ENCODE data around the gene USP16. TPM values are rescaled to one million over a fixed set of nuclear protein-coding genes. Genes with fewer than 3 reads are reported as not detected.
A peak's percentile ranks its signal among the peaks of the same experiment; 100 is the strongest.

USP16 gene
- total RNA-seq, 3 donors from 2014 or later: 35.4 to 53.0 (median 35.7) TPM

DNA sequence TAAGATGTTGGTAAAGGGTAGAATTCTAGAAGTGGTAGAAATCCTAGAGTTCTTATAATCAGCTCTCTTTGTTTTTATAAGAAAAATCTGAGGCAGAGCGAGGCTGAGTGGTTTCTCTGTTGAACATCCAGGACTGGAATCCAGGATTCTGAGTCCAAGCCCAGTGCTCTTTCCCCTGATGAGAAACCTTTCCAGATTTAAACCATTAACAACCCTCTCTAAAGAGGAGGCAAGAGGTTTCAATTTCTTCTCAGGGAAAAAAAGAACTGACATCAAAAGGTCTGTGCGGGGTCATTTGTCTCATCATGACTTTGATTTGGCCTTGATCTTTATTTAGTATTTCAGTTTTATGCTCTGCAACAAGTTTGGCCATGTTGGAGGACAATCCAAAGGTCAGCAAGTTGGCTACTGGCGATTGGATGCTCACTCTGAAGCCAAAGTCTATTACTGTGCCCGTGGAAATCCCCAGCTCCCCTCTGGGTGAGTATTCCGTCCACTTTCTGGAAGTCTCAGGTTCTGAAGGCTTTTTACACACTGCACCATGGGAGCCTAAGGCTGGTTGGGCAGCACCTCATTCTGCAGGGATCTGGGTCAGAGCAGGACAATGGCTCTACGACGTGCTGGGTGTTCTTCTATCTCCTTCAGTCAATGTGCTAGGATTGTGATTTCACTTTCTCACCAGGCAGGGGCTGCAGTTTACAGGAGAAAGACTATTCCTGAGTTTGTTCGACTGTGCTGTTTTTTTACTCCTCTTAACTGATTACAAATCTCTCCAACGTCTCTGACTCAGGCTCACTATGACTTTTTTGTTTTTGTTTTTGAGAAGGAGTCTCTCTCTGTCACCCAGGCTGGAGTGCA is 67.9 kb downstream of the USP16 start:
- TF ChIP-seq POLR2AphosphoS5 (IDR thresholded peaks at IDR 0.05) (no peak), POLR2A (IDR thresholded peaks at IDR 0.05) (no peak)
- TF ChIP-seq, protein P1, sequence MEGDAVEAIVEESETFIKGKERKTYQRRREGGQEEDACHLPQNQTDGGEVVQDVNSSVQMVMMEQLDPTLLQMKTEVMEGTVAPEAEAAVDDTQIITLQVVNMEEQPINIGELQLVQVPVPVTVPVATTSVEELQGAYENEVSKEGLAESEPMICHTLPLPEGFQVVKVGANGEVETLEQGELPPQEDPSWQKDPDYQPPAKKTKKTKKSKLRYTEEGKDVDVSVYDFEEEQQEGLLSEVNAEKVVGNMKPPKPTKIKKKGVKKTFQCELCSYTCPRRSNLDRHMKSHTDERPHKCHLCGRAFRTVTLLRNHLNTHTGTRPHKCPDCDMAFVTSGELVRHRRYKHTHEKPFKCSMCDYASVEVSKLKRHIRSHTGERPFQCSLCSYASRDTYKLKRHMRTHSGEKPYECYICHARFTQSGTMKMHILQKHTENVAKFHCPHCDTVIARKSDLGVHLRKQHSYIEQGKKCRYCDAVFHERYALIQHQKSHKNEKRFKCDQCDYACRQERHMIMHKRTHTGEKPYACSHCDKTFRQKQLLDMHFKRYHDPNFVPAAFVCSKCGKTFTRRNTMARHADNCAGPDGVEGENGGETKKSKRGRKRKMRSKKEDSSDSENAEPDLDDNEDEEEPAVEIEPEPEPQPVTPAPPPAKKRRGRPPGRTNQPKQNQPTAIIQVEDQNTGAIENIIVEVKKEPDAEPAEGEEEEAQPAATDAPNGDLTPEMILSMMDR (IDR thresholded peaks at IDR 0.05): no peak
- Histone ChIP-seq H3K4me1 (no peaks in the 10 kb centered on the region), H3K4me3 (no peak overlapping the region), H3K27ac (peak overlapping the region in 1 of 2 donors; percentile 40), H3K27me3 (no peaks in the 10 kb centered on the region), H3K36me3 (no peaks in the 10 kb centered on the region), H3K9me3 (no peaks in the 10 kb centered on the region)
- DNase-seq (ENCODE audit: low spot score in 2 of 2): no peak
- intact Hi-C loops (cut with DNase I; ENCODE audit: low total_unique reads): no loop called here

DNA sequence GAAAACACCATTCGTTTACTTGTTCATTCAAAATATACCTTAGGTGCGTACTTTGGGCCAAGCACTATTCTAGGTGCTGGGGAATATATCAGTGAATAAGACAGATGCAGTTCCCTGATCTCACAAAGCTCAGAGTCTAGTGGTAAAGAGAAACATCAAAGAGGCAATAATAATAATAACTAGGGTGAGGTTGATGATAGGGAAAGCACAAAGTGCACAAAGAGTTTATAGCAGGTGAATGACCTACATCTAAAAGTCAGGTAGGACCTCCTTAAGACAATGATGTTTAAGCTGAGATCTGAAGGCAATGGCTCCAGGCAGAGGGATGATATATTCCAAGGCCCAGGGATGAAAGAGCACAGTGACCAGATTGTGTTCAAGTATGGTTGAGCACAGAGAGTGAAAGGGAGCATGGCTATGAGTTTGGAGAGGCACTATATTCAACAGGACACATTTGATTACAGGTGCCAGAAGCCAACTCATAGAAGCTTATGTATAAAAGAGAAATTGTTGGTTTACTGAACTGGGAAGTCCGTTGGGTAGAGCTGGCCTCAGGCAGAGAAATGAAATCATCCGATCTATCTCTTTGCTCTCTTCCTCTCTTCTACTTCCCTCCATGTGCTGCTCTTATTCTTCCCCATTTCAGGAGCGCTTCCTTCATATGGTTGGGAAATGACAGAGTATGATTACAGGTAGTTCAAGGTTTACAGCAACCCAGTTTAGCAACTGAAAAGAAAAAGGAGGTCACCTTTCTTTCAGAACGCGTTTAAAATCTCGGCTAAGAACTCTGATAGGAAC is 71.9 kb downstream of the USP16 start:
- no peaks in the 10 kb centered on the region for H3K27me3 ChIP-seq
- intact Hi-C loops (cut with DNase I; ENCODE audit: low total_unique reads): no loop called here
- DNase-seq (ENCODE audit: low spot score in 2 of 2): no peak

DNA sequence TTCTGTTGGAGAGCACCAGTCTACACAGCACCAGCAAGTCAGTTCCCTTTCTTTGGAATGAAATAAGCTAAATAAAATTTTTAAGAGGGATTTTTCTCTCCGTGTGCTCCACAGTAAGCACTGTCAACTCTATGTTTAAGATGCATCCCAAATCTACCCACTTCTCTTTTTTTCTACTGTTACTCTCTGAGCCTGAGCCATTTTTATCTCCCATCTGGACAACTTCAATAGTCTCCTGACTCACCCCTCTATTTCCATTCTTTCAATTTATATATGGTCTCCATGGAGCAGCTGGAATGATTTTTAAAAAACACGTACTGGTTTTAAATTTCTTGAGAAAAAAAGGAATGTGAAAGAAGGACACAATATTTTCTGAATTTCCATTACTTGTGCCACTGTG is 73.7 kb downstream of the USP16 start:
- intact Hi-C loops (cut with DNase I; ENCODE audit: low total_unique reads): no loop called here
- TF ChIP-seq POLR2AphosphoS5 (IDR thresholded peaks at IDR 0.05) (no peak), POLR2A (IDR thresholded peaks at IDR 0.05) (no peak)
- TF ChIP-seq, protein P1 (IDR thresholded peaks at IDR 0.05): no peak
- H3K27ac ChIP-seq: no peak overlapping the region
- no peaks in the 10 kb centered on the region for H3K9me3 ChIP-seq
- H3K27me3 ChIP-seq: no peaks in the 10 kb centered on the region
- DNase-seq (ENCODE audit: low spot score in 2 of 2): no peak
- H3K4me3 ChIP-seq: no peak overlapping the region
- H3K36me3 ChIP-seq: no peaks in the 10 kb centered on the region
- H3K4me1 ChIP-seq: no peaks in the 10 kb centered on the region

More for the DNA sequence above, 71.9 kb downstream of the USP16 start:
- Histone ChIP-seq H3K4me1 (no peaks in the 10 kb centered on the region), H3K27ac (no peak overlapping the region), H3K36me3 (no peaks in the 10 kb centered on the region), H3K4me3 (no peak overlapping the region), H3K9me3 (no peaks in the 10 kb centered on the region)
- TF ChIP-seq POLR2A (IDR thresholded peaks at IDR 0.05): no peak
- no peak for TF ChIP-seq POLR2AphosphoS5 (IDR thresholded peaks at IDR 0.05)
- TF ChIP-seq, protein P1 (IDR thresholded peaks at IDR 0.05): no peak

DNA sequence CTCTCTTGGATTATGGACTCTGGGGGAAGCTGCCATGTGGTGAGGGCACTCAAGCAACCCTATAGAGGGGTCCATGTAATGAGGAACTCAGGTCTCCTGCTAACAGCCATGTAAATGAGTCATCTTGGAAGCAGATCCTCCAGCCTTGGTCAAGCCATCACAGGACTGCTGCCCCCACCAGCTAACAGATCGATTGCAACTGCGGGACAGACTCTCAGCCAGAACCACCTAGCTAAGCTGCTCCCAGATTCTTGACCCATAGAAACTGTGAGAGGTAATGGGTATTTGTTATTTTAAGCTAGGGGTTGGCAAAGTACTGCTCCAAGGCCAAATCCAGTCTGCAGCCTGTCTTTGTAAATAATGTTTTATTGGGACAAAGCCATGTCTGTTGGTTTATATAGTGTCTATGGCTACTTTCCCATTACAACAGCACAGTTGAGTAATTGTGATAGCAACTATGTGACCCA is 78.4 kb downstream of the USP16 start:
- no peak for TF ChIP-seq POLR2A (IDR thresholded peaks at IDR 0.05)
- TF ChIP-seq, protein P1 (IDR thresholded peaks at IDR 0.05): no peak
- no peaks in the 10 kb centered on the region for H3K4me1 ChIP-seq
- no peak for DNase-seq (ENCODE audit: low spot score in 2 of 2)
- H3K4me3 ChIP-seq: no peak overlapping the region
- H3K27ac ChIP-seq: no peak overlapping the region
- no peaks in the 10 kb centered on the region for H3K27me3 ChIP-seq
- H3K36me3 ChIP-seq: no peaks in the 10 kb centered on the region
- intact Hi-C loops (cut with DNase I; ENCODE audit: low total_unique reads): no loop called here
- H3K9me3 ChIP-seq: no peaks in the 10 kb centered on the region

Other genes starting within 250 kb of the USP16 start
- 10 to 100 TPM; 27.4 to 41.1 (median 29.8) TPM for gene LTN1, start 31.8 kb upstream of the USP16 start, total RNA-seq
- gene RWDD2B, start 5.3 kb upstream of the USP16 start, total RNA-seq: 10 to 100 TPM; 10.4 to 14.1 (median 12.1) TPM
- gene CCT8, start 49.0 kb downstream of the USP16 start, total RNA-seq: 100 to 1,000 TPM; 104 to 155 (median 121) TPM
- gene MAP3K7CL, start 106.0 kb downstream of the USP16 start, total RNA-seq: 1 to 10 TPM; 1.8 to 8.5 (median 7.5) TPM

Measured in breast epithelium (tissue), 4 donors.